Keratinocyte (primary cell): ENCODE data around the gene ZIC4.

ENCODE experiments used
- CTCF ChIP-seq, 3 experiments: IDR thresholded peaks in 1 of 3; conservative IDR thresholded peaks in 1 of 3; optimal IDR thresholded peaks in 1 of 3; 2 replicates in 2 of 3; 3 replicates in 1 of 3; pipeline versions ENCODE3 to v1.5.1; 2011; ENCODE audit warnings: low read length in 3 of 3, mild to moderate bottlenecking in 3 of 3, moderate library complexity in 2 of 3, control low read depth in 1 of 3, inconsistent platforms in 1 of 3; ENCODE audit not compliant: insufficient read depth in 2 of 3; ENCODE audit errors: extremely low read depth in 1 of 3
- EZH2 ChIP-seq: IDR thresholded peaks from one replicate; pipeline ENCODE4 v1.6.1; 2012; ENCODE audit warnings: inconsistent platforms, mild to moderate bottlenecking, low read length, moderate library complexity

- no peak for TF ChIP-seq CTCF (optimal IDR thresholded peaks at IDR 0.05 in 1 of 3, IDR thresholded peaks at IDR 0.05 in 1 of 3, conservative IDR thresholded peaks at IDR 0.05 in 1 of 3; ENCODE audit: extremely low read depth in 1 of 3, insufficient read depth in 2 of 3, low read length in 3 of 3)
- TF ChIP-seq EZH2: no peak
Observed at GRCh38 chr3:147421184-147421912, 15.0 kb upstream of the ZIC4 start.
